ENCODE measurements around the gene ZNF609.
"Not testable (repeated sequence)": the region's sequence is repeated elsewhere in the genome, so short reads cannot be mapped to it uniquely, and the experiment has no call there.

The ZNF609 gene

DNA sequence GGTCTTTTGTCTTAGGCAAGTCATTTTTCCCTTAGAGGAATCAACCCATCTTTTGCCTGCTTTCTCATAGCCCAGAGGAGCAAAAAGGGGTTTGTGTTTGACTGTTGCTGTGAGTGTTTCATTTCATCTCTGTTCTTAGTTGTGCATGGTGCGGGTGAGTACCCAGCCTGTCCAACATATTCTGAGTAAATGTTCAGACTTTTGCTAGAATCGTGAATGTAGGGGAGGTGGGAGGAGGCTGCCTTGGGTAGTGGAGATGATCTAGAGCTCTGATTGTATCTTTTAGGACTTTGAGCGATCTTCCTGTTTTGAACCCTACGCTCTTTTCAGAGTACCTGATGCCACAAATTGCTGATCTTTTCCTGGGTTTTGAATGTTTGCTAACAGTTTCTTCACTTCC, 123.1 kb downstream of the ZNF609 start:
- DNase-seq (ENCODE audit: low read depth), result no peak

DNA sequence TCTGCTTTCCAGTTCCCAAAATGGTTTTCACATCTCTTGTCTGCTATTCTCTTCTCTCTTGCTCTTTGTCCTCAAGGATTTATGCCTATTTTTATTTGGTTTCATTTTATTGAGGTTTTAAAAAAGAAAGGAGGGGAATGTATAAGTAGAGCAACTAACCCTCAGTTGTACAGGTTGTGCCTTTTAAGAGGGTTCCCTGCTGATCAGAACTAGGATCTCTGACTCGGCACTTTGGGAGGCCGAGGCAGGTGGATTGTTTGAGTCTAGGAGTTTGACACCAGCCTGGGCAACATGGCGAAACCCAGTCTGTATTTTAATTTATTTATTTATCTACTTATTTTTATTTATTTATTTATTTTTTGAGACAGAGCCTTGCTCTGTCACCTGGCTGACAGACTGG, 123.6 kb downstream of the ZNF609 start:
- DNase-seq (ENCODE audit: low read depth), result no peak

DNA sequence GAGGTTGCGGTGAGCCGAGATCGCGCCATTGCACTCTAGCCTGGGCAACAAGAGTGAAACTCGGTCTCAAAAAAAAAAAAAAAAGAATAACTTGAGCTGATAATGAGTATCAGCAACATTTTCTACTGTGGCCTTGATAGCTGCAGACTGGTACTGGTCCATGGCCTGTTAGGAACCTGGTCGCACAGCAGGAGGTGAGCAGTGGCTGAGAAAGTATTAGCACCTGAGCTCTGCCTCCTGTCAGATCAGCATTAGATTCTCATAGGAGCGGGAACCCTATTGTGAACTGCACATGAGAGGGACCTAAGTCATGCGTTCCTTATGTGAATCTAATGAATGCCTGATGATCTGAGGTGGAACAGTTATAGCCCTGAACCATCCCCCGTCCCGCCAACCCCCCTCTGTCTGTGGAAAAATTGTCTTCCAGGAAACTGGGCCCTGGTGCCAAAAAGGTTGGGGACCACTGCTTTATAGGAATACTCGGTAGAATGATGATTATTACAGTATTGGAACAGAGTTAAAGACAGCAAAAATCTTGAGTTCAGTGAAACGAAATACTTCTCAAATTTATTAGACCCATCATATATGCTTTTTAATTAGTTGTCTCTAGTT, 126.0 kb downstream of the ZNF609 start:
- DNase-seq (ENCODE audit: low read depth), result no peak

DNA sequence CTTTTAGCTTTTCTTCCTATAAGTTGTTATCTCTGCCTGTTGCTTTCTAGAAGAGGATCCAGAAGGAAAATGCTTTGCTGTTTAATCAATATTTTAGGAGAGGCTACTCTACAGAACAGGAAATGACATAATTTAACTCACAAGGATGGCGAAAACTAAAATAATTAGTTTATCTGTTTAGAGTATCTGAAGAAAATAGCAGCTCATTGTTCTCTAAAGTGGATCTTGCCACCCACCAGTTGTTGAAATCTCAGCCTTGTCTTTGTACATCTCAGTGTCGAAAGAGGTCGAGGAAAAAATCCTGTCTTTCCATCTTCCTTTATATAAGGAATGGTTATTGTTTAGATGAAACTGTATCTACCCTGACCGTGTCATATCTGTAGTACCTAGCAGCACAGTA, 126.6 kb downstream of the ZNF609 start:
- no peak for DNase-seq (ENCODE audit: low read depth)

DNA sequence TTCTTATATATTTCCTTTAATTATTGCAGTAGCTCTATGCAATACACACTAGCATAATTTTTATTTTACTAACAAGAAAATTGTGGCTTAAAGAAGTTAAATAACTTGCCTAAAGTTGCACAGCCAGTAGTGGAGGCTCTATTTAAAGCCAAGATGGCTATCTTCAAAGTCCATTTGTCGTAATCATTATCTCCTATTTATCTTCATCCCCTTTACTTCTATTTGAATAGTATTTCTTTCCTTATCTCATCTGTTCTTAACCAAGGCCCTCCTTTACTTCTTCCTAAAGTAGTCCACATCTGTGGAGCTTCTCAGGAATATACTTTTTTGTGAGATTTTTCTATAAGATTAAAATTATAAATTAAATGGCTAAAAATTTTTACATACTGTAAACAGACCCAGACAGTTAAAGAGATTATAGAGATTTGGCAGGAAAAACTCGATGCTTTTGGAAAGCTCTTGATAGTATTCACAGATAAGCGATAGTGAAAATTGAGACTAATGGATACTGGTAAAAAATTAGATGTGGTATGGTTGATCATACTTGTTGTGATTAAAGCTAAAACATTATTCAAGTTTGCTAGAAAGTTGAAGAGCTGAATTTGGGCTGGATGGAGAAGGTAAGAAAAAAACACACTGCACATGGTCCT, 129.2 kb downstream of the ZNF609 start:
- DNase-seq (ENCODE audit: low read depth), result no peak

DNA sequence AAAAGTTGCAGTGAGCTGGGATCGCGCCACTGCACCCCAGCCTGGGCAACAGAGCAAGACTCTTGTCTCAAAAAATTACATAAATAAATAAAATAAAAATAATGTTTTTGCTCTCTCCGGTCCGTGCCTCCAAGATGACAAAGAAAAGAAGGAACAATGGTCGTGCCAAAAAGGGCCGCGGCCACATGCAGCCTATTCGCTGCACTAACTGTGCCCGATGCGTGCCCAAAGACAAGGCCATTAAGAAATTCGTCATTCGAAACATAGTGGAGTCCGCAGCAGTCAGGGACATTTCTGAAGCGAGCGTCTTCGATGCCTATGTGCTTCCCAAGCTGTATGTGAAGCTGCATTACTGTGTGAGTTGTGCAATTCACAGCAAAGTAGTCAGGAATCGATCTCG, 132.5 kb downstream of the ZNF609 start:
- not testable (repeated sequence) for DNase-seq (ENCODE audit: low read depth)

DNA sequence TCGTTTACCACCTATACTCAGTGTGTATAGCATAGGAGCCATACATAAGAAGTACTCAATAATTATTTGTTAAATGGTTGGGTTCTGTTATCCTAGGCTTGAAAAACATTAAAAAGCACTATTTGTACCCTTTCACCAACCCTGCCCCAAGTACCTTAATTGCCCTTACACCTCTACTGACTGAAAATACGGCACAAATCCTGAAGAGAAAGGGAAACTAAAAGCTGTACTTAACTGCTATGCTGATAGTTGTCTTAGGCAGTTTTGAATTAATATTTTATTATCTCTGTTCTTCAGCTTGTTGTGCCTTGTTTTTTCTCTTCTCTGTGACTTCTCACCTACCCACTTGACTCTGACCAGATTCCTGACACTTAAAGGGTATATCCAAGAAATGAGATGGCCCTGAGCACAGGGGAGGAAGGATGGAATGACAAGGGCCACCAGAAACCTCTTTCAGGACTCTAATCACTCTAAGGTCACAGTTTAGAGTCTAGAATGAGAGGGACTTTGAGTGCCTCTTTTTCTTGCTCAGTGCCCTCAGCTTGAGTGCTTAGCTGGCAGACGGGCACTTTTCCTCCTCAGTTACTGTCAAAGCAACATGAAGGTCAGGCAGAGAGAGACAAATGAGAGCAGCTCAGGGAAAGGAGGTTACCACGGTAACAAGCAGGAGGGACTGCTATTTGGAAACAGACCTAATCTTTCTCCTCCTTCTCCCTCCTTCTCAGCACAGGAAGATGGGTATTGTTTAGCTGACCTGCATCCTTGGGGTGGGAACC, 136.5 kb downstream of the ZNF609 start:
- DNase-seq (ENCODE audit: low read depth), result no peak

DNA sequence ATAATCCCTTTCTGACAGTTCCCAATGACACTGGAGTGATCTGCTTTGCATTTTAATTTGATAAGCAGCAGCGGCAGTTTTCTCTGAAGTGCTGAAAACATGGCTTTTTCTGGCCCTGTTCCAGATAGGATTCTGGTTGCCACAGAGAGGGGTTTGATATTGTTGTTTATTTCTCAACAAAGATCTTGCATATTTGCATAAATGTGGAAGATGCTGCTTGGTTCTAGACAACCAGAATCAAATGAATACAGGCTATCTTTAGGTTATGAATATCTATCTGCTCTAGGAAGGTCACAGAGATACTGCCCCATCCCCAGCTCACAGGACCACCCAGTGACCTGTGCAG, 137.1 kb downstream of the ZNF609 start:
- DNase-seq (ENCODE audit: low read depth), result no peak

DNA sequence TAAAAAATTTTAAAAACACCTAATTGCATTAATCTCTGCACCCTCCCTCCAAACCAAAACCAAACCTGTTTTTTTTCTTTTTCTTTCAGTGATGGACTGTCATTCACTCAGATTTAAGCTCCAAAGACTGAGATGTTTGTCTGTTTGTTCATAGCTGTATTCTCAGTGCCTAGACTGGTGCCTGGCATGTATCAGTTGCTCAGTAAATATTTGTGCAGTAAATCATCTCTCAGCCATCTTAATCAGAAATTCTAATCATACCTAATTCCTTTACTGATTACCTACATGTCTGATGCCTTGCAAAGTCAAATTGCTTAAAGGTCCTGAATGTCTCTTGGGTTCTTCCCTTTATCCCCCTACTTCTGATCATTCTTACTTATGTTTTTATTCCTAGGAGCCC, 138.8 kb downstream of the ZNF609 start:
- DNase-seq (ENCODE audit: low read depth), result no peak

DNA sequence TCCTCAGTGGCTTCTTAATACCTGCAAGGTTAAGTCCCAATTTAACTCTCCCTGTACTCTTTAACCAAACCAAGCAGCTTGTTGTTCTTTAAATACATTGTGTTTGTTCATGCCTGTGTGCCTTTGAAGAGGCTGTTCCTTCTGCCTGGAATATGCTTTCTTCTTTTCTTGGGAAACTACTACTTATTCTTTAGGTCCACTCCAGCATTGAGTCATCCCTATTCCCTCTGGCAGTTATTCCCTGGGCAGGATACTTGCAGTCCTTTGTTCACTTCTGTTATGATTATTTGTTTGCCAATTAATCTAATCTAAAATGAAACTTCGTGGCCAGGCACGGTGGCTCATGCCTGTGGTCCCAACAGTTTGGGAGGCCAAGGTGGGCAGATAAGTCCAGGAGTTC, 139.3 kb downstream of the ZNF609 start:
- no peak for DNase-seq (ENCODE audit: low read depth)

DNA sequence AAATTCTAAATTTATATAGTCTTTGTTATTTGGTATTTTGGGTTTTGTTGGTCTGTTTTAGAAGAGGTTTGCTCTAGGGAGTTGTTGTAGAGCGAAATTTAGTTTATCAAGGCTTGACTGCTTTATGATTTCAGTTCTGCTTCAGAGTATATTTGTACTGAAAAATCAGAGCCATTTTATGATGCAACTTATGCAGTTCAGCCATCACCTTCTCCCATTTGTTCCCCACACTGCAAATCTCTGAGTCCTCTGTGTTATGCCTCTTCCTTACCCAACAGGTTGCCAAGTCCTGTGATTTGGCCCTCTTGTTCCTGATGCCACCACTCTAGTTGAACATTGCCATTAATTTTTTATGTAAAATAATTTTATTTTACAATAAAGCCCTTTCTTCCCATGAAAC, 140.4 kb downstream of the ZNF609 start:
- no peak for DNase-seq (ENCODE audit: low read depth)

DNA sequence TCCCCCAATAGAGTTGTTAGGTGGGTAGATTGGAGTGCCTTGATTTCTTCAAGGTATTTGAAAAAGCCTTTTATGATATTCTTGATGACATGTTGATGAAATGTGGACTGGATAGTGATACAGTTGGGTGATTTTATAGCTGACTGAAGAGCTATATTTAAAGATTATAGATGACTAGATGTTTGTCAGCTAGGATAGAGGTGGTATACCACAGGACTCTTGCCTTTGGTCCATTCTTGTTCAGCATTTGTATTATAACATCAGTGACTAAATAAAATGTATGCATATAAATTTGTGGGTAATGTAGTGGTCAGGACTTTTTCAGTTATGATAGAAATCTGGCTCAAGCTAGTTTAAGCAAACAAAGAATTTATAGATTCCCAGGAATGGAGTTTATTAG, 143.9 kb downstream of the ZNF609 start:
- no peak for DNase-seq (ENCODE audit: low read depth)

DNA sequence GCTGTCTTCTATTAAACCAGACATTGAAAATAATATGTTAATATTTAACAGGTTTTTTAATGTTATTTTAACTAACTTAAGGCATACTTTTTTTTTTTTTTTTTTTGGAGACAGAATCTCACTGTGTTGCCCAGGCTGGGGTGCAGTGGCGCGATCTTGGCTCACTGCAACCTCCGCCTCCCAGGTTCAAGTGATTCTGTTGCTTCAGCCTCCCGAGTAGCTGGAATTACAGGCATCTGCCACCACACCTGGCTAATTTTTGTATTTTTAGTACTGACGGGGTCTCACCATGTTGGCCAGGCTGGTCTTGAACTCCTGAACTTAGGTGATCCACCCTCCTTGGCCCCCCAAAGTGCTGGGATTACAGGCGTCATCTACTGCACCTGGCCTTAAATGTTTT, 147.0 kb downstream of the ZNF609 start:
- not testable (repeated sequence) for DNase-seq (ENCODE audit: low read depth)

DNA sequence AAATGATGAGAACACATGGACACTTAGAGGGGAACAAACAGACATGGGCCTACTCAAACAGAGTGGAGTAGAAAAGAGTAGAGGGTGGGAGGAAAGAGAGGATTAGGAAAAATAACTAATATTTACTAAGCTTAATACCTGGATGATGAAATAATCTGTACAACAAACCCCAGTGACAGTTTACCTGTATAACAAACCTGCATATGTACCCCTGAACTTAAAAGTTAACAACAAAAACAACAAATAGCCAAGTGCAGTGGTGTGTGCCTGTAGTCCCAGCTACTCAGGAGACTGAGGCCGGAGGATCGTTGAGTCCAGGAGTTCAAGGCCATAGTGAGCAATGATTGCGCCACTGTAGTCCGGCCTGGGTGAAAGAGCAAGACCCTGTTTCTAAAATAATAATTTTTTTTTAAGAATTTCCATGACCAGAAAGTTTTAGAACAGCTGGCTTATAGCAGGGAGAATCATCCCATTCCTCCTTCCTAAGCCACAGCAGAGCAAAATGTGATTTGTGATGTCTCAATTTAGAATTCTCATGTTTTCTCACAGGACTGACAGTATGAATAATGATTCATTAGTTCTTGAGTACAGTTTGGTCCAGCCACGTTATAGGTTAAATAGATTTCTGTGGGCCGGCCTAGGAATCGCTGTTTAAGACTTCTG, 150.0 kb downstream of the ZNF609 start:
- DNase-seq (ENCODE audit: low read depth), result no peak

DNA sequence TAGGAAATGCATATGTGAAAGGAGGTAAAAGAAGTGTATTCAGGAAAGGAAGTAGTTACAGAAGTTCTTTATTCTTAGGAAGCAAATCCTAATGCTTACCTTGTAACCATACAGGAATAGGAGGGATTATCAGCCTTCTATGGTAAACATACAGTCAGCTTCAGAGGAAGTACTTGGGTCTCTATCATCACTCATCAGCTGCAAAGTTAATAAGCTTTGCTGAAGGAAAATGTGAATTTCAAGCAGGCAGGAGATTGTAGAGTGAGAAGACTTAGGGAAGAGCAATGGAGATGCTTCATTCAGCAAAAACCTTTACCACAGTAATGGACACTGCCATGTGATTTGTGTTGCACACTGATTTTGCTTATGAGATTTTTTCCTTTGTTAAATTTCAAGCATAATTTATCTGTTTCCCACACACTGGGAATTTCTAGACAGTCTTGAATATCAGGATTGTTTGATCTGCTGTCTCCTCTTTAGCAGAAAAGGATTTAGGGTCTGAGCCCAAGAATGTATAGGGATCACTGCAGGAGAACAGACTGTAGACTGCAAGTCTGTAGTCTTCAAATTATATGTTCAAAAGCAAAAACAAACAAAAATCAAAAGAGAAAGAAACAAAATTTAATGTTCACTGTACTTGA, 150.8 kb downstream of the ZNF609 start:
- DNase-seq (ENCODE audit: low read depth), result no peak

DNA sequence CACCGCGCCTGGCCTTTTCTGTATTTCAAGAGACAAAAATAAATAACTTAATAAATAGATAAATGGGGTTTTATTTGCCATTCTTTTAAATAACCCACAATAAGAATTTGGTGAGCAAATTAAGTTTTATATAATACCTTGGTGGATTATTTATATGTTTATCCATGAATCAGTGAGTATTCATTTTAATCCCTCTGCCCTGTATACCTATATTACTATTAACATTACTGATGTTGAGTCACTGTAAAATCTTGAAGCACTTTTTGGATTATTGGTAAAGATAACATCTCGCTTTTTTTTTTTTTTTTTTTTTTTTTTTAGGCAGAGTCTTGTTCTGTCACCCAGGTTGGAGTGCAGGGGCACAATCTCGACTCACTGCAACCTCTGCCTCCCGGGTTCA, 154.1 kb downstream of the ZNF609 start:
- no peak for DNase-seq (ENCODE audit: low read depth)

DNA sequence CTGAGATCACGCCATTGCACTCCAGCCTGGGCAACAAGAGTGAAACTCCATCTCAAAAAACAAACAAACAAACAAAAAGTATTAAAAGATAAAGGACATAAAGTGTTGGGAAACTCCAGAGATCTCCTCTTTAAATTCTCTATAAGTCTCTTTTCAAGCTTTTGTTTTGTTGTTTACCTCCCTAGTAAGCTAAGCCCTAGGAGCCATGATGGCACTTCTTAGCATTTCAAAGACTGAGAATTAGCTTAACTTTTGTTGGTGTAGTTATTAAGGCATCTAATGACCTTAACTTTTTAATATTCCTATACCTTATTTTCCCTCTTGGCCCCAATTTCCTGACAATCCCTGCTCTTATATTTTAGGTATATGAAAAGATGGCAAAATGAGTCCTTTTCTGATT, 157.3 kb downstream of the ZNF609 start:
- no peak for DNase-seq (ENCODE audit: low read depth)

DNA sequence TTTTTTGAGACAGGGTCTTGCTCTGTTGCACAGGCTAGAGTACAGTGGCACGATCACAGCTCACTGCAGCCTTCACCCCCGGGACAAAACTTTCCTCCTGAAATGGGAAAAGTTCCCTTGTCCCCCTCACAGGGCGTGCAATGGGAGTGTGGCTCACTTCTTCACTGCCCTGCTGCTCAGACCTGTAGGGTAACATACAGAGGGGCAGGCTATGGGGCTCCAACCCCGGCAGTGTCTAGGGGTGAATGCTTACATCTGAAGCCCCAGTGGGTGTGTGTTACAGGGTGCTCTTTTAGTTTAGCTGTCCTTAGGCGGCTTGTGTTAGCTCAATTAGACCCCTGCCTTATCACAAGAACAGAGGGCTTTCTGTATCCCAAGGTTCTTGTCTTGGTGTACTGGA, 157.8 kb downstream of the ZNF609 start:
- no peak for DNase-seq (ENCODE audit: low read depth)

DNA sequence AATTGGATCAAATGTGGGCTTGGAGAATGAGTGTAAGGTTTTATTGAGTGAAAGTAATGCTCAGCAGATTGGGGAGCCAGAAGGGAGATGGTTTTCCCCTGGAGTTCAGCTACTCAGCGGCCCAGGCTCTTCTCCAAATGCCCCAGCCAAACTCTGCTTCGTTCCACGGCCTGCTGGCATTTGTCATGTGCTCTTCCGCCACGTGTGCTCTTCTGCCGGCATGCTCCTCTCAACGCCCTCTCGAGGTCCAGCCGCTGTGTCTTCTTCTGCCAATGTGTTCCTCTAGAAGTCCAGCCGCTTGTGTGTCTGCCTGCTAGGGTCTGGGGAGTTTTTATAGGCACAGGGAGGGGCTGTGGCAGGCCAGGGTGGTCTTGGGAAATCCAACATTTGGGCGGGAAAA, 158.2 kb downstream of the ZNF609 start:
- no peak for DNase-seq (ENCODE audit: low read depth)

DNA sequence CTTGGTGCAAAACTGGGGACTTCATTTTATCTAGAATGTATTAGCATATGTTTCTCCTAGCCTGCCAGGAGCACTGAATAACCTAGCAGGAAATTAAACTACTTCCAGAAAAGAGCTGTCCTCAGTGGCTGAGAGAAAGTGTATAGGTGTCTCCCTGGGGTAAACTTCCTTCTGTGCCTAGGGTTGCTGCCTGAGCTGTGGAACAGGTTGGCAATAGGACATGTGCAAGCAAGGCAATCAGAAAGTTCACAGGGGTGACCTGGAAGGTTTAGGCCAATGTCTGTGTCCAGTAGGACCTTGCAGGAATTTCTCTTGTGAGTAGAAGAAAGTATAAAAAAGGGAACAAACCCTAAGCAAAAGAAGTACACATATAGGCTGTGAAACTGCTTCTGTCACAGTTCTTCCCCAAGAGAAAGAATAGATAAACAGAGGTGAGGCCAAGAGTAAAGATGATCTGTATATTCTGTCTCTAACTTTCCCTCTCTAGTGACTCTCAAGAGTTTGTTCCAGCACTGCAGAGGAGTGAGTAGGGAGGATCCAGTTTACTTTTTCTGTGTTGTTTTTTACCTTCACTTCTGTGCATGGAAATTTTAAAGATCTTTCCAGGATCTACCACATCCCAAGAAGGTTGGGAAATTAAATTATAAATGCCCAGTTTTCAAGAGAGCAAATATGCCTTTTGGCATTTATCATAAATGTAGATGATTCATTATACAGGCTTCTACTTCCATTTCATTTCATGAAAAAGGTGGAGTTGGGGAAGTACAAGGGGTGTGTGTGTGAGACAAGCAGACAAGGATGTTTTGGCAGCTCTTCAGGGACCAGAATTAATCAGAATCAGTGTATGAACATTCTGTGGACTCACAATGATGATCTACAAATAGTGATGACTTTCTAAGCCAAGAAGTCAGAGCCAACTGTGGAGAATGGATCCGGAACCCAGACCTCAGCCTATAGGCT, 159.8 kb downstream of the ZNF609 start:
- DNase-seq (ENCODE audit: low read depth), result no peak

DNA sequence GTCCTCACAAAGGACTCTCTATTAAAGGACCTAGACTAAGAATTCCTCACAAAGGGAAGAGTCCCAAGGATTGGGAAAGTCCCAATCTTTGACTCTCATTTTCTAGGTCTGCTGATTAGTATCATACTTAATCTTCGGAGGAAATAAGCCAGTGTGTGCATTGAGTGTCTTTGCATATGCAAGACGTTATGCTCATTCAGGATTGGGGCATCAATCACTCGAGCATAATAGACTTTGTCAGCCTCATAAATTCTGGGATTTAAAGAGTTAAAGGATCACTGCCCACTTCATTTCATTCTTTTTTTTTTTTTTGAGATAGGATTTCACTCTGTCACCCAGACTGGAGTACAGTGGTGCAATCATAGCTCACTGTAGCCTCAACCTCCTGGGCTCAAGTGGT, 160.7 kb downstream of the ZNF609 start:
- no peak for DNase-seq (ENCODE audit: low read depth)

Measured in stimulated activated CD8-positive, alpha-beta memory T cell treated with anti-CD3 and anti-CD28 coated beads, Interleukin-12 subunit alpha, Interleukin-12 subunit beta, amount 100 ng/mL, for 4 hours (primary cell).